Fibroblast of villous mesenchyme (primary cell): ENCODE data around the gene SLC4A4. TPM values are rescaled to one million over a fixed set of nuclear protein-coding genes. Genes with fewer than 3 reads are reported as not detected.

ENCODE experiments used
- DNase-seq: peaks from one replicate; pipeline ENCODE4 v3.0.0-alpha.2; 2010; ENCODE audit warnings: low read depth
- H3K4me3 ChIP-seq: 2 replicates; pipeline ENCODE4 v1.5.1; 2011; ENCODE audit warnings: low read depth, mild to moderate bottlenecking, low read length
- total RNA-seq: library from RNA; depleted of rRNA; stranded (reverse); fragments of >200 nt; gene quantifications from 2 replicates; pipeline ENCODE4 v1.2.3, GENCODE V29; 2012
- TF ChIP-seq, protein P1 (sequence below): IDR thresholded peaks from 2 replicates; pipeline ENCODE4 v1.5.1; 2012; ENCODE audit warnings: low read depth, mild to moderate bottlenecking, low read length; ENCODE audit not compliant: insufficient read depth

Gene SLC4A4
- total RNA-seq, 1 donor, result 12.5 TPM

DNA sequence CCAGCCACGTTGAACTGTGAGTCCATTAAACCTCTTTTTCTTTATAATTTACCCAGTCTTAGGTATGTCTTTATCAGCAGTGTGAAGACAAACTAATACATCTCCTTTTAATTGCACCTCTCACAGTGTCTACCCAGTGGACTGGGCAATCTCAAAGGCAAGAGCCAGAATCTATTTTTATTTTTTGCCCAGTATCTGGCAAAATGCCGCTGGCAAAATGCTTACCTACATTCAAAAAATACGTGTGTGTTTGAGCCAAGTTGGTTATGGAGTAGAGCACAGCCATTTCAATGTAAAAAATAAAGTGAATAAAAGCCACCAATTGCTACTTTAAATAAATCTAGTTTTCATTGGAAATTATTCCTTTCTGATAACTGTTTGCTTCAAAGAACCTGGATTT, 245.2 kb downstream of the SLC4A4 start:
- no peak for DNase-seq
- H3K4me3 ChIP-seq, result no peak overlapping the region
- TF ChIP-seq, protein P1, sequence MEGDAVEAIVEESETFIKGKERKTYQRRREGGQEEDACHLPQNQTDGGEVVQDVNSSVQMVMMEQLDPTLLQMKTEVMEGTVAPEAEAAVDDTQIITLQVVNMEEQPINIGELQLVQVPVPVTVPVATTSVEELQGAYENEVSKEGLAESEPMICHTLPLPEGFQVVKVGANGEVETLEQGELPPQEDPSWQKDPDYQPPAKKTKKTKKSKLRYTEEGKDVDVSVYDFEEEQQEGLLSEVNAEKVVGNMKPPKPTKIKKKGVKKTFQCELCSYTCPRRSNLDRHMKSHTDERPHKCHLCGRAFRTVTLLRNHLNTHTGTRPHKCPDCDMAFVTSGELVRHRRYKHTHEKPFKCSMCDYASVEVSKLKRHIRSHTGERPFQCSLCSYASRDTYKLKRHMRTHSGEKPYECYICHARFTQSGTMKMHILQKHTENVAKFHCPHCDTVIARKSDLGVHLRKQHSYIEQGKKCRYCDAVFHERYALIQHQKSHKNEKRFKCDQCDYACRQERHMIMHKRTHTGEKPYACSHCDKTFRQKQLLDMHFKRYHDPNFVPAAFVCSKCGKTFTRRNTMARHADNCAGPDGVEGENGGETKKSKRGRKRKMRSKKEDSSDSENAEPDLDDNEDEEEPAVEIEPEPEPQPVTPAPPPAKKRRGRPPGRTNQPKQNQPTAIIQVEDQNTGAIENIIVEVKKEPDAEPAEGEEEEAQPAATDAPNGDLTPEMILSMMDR, result no peak

DNA sequence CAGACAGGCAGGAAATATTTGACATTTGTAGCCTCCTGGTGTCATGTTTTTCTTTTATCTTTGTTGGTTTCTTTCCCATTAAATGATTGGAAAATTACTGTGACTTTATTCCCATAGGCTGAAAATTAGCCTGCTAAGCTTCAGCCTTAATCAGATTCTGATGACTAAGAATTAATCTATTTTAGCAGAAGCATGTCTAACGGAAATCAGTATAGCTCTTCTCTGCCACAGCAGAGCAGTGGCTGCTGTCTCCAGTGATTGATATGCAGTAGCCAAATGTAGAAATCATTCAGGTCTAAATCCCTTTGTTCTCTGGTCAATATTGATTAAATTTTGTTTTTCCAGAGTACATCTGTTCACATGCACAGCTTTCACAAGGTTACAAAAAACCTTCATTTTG, 245.8 kb downstream of the SLC4A4 start:
- no peak for DNase-seq
- TF ChIP-seq, protein P1, result no peak
- no peak overlapping the region for H3K4me3 ChIP-seq

DNA sequence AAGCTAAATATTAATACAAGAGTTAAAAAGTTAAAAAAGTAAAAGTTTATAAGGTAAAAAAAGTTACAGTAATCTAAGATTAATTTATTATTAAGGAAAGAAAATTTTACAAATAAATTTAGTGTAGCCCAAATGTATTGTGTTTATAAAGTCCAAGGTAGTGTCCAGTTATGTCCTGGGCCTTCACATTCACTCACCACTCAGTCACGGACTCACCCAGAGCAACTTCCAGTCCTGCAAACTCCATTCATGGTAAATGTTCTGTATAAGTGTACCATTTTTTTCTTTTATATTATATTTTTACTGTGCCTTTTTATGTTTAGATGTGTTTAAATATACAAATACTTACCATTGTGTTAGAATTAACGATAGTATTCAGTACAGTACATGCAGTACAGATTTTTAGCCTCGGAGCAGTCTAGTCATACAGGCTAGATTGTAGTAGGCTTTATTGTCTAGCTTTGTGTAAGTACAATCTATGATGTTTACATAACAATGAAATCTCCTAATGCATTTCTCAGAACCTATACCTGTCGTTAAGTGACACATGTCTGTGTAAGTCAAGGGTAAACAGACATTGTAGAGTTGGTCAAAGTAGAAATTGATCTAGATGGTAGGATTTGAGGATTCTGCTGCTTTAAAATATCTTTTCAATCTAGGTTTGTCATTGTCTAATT, 247.4 kb downstream of the SLC4A4 start:
- no peak overlapping the region for H3K4me3 ChIP-seq
- TF ChIP-seq, protein P1, result no peak

DNA sequence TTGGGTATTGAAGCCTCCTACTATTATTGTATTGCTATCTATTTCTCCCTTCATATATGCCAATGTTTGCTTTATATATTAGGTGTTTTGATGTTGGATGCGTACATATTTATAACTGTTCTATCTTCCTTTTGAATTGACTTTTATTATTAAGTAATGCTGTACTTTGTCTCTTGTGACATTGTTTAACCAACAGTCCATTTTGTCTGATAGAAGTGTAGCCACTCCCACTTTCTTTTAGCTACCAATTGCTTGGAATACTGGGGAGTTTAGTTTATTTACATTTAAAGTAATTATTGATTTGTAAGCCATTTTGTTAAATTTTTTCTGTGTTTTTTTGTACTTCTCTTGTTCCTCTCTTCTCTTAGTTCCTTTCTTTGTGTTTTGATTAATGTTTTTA, 249.2 kb downstream of the SLC4A4 start:
- TF ChIP-seq, protein P1, result no peak
- no peak overlapping the region for H3K4me3 ChIP-seq
- DNase-seq, result no peak

More for the DNA sequence above, 247.4 kb downstream of the SLC4A4 start:
- DNase-seq, result no peak

DNA sequence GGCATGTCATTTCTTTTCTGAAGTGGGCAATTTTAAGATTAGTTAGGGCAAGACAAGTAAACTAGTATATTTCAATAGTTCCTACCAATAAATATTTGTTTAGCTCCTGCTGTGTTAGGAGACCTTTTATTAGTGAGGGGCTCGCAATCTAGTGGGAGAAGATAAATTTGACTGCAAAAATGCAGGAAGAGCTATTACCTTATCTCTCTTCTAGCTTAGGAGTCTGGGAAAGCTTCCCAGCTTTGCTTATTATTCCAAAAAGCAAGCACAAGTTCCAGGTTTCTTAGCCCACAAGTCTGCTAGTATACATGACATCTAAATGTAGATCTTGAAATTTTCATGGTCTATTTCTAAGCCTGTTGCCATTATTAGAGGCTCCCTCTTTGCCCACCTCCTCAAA, 254.0 kb downstream of the SLC4A4 start:
- no peak for DNase-seq
- TF ChIP-seq, protein P1, result no peak

DNA sequence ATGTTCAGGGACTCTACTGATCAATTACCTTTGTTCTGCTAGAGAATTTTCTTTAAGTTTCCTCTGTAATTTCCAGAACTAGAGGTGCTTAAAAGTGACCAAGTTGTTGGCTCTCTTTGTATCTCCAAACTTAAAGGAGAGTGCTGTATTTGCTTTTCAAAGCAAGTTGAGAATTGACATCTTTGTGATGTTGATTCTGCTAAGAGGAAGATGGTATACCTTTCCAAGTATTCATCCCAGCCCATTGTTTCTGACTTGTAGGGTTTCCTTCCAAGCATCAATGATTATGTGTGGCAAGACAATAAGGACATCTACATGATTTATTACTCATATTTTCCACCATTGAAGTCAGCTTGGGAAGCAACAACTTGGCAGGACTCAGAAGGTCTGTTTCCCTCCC, 254.5 kb downstream of the SLC4A4 start:
- no peak for DNase-seq
- H3K4me3 ChIP-seq, result no peak overlapping the region
- TF ChIP-seq, protein P1, result no peak

More for the DNA sequence above, 254.0 kb downstream of the SLC4A4 start:
- no peak overlapping the region for H3K4me3 ChIP-seq
